GM21619 (cell line): Measurements from ENCODE around the gene MYADM.
"Not testable (repeated sequence)": the region's sequence is repeated elsewhere in the genome, so short reads cannot be mapped to it uniquely, and the experiment has no call there.

Experiments
- ATAC-seq: cut with Tn5 transposase; IDR thresholded peaks from one replicate; pipeline ENCODE4 v1.9.1; 2021; ENCODE audit not compliant: unreplicated experiment

The MYADM gene

DNA sequence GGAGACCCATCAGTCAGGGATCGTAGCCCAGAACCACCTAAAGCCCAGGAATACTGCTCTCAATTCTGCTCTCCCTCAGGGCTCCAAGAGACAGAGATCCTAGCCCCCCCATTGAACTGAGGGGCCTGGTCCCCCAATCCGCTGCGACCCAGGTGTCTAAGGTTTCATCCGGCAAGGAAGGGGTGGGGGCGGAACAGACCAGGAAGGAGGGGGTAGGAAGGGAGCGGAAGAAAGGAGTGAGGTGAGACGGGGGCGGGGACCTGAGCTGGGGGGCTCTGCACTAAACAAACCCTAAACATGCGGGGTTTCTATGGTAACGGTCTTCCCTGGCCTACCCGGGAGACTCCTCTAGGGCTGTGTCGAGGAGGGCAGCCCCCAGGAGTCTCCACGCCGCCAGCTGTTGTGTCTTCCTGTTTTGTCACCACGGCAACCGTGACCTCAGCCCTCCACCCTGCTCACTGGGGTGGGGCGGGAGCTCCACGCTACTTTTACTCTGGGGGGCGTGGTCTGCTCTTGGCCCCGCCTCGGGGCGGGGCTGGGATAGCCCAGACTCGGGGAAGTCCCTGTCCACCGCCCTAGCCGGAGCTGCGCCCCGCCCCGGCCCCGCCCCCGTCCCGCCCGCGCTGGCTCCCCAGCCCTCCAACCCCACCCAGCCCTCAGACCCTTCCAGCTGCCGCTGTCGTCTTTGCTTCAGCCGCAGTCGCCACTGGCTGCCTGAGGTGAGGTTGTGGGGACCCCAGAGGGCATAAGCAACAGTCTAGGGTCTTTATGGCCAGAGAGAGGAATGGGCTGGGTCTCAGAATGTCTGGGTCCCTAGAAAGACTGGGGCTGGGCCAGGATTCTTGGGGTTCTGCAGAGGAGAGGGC, at the start of gene MYADM:
TSS of gene MYADM (plus strand) at position 659 of the 866 bp plus-strand sequence. CDS start 5,647 bp downstream, outside the sequence.
- peak; percentile 56 for ATAC-seq

DNA sequence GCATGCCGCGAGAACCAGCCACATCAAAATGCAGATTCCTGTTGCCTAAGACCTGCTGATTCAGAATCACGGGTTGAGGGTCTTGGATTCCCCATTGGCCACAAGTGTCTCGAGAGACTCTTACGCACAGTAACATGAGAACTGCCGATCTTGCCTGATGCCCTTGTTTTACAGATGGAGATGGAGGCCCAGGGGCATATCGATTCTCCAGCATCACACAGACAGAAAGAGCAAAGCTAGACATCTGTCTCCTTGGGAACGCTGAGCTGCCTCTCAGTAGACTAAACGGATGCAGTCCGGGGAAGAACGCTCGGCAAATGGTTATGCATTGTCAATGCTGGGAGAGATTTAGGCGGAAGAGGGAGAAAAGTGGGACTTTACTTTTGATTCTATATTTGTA, 48.9 kb upstream of the MYADM start:
- no peak for ATAC-seq

- no peak for ATAC-seq
These were observed 47.8 kb upstream of the MYADM start for GRCh38 chr19:53819861-53820260.

- ATAC-seq: no peak
These were observed 44.1 kb upstream of the MYADM start for GRCh38 chr19:53823380-53824120.

DNA sequence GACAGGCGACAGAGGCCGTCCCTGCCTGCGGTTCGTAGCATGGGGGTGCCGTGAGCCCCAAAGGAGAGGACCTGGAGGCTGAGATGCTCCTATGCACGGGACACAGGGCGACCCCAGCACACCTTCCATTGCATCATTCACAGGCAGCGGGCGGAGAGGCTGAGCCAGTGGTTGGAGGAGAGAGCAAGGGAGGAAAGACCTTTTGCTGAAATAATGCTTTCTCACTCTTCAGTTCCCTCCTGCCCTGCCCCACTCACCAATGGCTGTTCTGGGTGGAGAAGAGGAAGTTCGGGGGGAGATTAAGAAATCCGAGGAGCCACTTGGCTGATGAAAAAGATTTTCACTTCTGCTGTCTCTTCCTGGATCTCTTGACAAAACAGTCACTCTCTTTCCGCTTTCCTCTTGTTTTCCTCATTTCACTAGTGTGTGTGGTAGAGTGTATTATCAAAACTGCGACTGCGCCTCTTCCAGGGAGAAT, 43.5 kb upstream of the MYADM start, which contains the start of gene NLRP12:
TSS of gene NLRP12 (minus strand) at position 181 of the 478 bp plus-strand sequence. CDS start at position 41, 140 bp downstream.
- no peak for ATAC-seq

- no peak for ATAC-seq
These were observed 40.8 kb upstream of the MYADM start for GRCh38 chr19:53826876-53827275.

DNA sequence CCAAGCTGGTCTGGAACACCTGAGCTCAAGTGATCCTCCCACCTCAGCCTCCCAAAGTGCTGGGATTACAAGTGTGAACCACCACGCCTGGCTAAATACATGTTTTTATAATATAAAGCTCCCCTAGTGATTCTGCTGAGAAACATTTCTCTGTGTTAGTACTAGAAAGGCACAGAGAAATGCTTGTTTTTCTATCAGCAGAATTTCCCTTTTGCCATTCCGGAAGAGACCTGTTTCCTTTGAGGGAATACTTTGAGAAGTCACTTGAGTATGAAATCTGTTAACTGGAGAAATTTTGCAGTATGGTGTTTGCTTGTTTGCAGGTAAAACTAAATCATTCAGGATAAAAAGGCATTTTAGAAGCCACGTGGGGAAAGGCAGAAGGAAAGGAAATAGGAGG, 39.2 kb upstream of the MYADM start:
- no peak for ATAC-seq

GRCh38 chr19:53832861-53833260, 34.8 kb upstream of the MYADM start:
- ATAC-seq: not testable (repeated sequence)

DNA sequence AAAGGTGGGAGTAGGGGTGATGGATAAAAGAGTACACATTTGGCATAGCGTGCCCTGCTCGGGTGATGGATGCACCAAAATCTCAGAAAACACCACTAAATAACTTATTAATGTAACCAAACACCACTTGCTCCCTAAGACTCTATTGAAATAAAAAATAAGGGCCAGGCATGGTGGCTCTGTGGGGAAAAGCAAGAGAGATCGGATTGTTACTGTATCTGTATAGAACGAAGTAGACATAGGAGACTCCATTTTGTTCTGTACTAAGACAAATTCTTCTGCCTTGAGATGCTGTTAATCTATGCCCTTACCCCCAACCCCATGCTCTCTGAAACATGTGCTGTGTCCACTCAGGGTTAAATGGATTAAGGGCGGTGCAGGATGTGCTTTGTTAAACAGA, 29.2 kb upstream of the MYADM start:
- not testable (repeated sequence) for ATAC-seq

- not testable (repeated sequence) for ATAC-seq
These were observed 27.4 kb upstream of the MYADM start for GRCh38 chr19:53840241-53840640.

DNA sequence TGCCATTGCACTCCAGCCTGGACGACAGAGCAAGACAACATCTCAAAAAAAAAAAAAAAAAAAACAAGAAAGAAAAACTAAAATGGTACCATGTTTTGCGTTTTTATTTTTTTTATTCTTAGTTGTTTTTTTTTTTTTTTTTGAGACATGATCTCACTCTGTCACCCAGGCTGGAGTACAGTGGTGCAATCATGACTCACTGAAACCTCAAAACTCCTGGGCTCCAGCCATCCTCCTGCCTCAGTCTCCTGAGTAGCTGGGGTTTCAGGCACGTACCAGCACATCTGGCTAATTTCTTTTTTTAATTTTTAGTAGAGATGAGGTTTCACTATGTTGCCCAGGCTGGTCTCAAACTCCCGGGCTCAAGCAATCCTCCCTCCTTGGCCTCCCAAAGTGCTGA, 26.8 kb upstream of the MYADM start:
- not testable (repeated sequence) for ATAC-seq

GRCh38 chr19:53844849-53845246, 22.8 kb upstream of the MYADM start:
- ATAC-seq: no peak

GRCh38 chr19:53847555-53847954, 20.1 kb upstream of the MYADM start:
- ATAC-seq: no peak

GRCh38 chr19:53849237-53849676, 18.4 kb upstream of the MYADM start:
- no peak for ATAC-seq

- ATAC-seq: no peak
These were observed 14.0 kb upstream of the MYADM start for GRCh38 chr19:53853707-53854106.

- no peak for ATAC-seq
These were observed 3.3 kb upstream of the MYADM start for GRCh38 chr19:53864308-53864836.

DNA sequence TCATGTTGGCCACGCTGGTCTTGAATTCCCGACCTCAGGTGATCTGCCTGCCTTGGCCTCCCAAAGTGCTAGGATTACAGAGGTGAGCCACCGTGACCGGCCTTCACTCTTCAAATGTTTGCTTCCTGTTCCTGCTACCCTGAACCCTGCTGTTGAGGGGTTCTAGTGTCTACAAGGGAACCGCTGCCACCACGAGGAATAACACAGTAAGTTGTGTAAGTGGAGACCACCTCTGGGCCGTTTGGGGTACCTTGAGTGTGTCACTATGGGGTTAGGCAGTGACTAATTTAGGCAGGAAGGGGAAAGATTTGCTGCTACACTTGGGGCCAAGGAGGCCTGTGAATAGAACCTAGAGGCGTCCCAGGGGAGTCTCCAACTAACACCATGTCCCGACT, 2.2 kb upstream of the MYADM start:
- no peak for ATAC-seq

GRCh38 chr19:53865918-53866864, 1.5 kb upstream of the MYADM start:
- no peak for ATAC-seq

GRCh38 chr19:53866865-53867224, 838 bp upstream of the MYADM start:
- no peak for ATAC-seq

DNA sequence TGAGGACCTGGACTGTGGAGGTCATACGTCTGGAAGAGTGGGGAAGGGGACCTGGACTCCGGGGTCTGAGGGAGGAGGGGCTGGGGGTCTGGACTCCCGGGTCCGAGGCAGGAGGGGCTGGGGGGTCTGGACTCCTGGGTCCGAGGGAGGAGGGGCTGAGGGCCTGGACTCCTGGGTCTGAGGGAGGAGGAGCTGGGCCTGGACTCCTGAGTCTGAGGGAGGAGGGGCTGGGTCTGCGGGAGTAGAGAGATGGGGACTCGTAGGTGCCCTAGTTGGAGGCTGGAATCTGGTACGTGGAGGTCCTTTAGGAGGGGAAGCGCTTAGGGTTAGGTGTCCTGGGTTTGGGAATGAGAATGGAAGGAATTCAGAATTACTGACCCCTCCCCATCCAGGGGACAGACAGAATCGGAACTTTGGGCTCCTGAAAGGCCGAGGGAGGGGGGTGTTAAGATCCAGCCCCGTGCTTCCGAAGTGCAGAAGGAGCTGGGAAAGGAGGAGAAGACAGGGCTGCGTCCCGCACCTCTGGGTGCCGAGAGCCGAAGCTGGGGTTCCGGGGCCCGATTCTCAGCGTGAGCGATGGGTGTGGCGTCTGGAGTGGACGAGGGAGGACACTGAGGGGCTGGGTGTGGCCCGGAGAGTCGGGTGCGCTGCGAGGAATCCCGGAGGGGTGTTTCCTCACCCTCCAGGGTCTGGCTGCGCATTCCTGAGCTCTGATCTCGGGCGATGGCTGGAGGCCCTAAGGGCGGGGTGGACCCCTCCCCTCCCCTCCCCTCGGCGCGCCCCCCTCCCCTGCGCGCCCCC, 608 bp downstream of the MYADM start:
- ATAC-seq: no peak
